Left lung (tissue), 10 donors: ENCODE data around the gene GNAT3. TPM values are rescaled to one million over a fixed set of nuclear protein-coding genes. Genes with fewer than 3 reads are reported as not detected.

Source experiments
- ATAC-seq: fragments of 200-7000 bp; cut with Tn5 transposase; one replicate; pipeline ENCODE4 v1.9.1; 2020; ENCODE audit warnings: moderate library complexity
- DNase-seq, 4 donors: peaks; one replicate each; pipeline ENCODE4 v3.0.0-alpha.2; 2013 to 2020
- H3K27ac ChIP-seq, 2 donors: fragments of 200-600 bp; sonication (generic) in 1 of 2; one replicate each; pipeline versions ENCODE4 v1.5.0 to v1.8.0; 2020 to 2021
- H3K27me3 ChIP-seq, 2 donors: fragments of 200-600 bp; sonication (generic) in 1 of 2; one replicate each; pipeline versions ENCODE4 v1.5.0 to v1.8.0; 2020 to 2021
- H3K36me3 ChIP-seq, 2 donors: fragments of 200-600 bp; sonication (generic) in 1 of 2; one replicate each; pipeline versions ENCODE4 v1.5.0 to v1.8.0; 2020 to 2021
- H3K4me1 ChIP-seq, 2 donors: fragments of 200-600 bp; one replicate each; pipeline ENCODE4 v1.8.0; 2021
- H3K4me3 ChIP-seq, 2 donors: fragments of 200-600 bp; sonication (generic) in 1 of 2; one replicate each; pipeline versions ENCODE4 v1.5.0 to v1.8.0; 2020 to 2021; ENCODE audit warnings: mild to moderate bottlenecking in 1 of 2
- H3K9me3 ChIP-seq, 2 donors: fragments of 200-600 bp; sonication (generic) in 1 of 2; one replicate each; pipeline versions ENCODE4 v1.5.0 to v1.8.0; 2020 to 2021
- intact Hi-C, 2 donors: fragments of 100-400 bp; cut with DNase I; formaldehyde crosslinking; loops; one replicate each; pipeline versions ENCODE4 v1.11.2 to v1.14.2; 2022
- polyA plus RNA-seq, 6 donors: library from polyadenylated mRNA; unstranded; fragments of 120-200 nt; gene quantifications; one replicate each; pipeline ENCODE4 v1.2.1, GENCODE V29; 2013; ENCODE audit not compliant: insufficient read length in 6 of 6
- total RNA-seq, 2 donors: library from RNA; stranded (reverse); fragmentation: NEBNext Ultra II Directional; extraction: Animal tissue kit (Norgen Biotek cat#: 25700); gene quantifications; one replicate each; pipeline ENCODE4 v1.2.1, GENCODE V29; 2021
- TF ChIP-seq, protein P1 (sequence below), 2 donors: fragments of 200-600 bp; sonication (generic) in 1 of 2; IDR thresholded peaks; one replicate each; pipeline versions ENCODE4 v1.5.0 to v1.8.0; 2021; ENCODE audit warnings: antibody characterized with exemption in 2 of 2
- donor health status: DM: no; HTN: yes; CAD: no.
- donor health status: DM: no; HTN: no; CAD: no.

Gene GNAT3
- total and polyA plus RNA-seq, 8 donors, result not detected

DNA sequence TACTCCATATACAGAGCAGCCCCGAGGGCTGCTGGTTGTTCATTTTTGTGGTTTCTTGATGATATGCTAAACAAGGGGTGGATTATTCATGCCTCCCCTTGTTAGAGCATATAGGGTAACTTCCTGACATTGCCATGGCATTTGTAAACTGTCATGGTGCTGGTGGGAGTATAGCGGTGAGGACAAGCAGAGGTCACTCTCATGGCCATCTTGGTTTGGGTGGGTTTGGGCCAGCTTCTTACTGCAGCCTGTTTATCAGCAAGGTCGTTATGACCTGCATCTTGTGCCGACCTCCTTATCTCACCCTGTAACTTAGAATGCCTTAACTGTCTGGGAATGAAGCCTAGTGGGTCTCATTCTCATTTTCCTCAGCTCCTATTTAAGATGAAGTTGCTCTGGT, 31.3 kb downstream of the GNAT3 start:
- Histone ChIP-seq H3K4me3 (no peak overlapping the region), H3K27ac (no peak overlapping the region)
- intact Hi-C loops, result no loop called here

DNA sequence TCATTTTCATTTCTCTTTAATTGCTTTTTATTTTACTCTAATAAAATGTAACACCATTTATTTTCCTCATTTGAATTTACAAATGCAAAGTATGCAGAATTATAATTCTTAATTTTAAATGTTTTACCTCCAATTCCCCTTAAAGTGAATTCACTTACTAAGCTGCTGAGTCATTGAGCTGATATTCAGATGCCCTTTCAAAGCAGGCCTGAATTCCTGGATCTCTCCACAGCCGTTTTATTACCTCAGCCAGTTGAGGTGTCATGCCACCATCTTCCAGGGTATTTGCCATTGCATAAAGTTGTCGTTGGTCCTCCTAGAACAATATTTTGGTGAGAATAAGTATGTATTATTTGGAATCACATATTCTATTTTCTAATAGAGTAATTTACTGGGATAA, 33.2 kb downstream of the GNAT3 start:
- TF ChIP-seq, protein P1, sequence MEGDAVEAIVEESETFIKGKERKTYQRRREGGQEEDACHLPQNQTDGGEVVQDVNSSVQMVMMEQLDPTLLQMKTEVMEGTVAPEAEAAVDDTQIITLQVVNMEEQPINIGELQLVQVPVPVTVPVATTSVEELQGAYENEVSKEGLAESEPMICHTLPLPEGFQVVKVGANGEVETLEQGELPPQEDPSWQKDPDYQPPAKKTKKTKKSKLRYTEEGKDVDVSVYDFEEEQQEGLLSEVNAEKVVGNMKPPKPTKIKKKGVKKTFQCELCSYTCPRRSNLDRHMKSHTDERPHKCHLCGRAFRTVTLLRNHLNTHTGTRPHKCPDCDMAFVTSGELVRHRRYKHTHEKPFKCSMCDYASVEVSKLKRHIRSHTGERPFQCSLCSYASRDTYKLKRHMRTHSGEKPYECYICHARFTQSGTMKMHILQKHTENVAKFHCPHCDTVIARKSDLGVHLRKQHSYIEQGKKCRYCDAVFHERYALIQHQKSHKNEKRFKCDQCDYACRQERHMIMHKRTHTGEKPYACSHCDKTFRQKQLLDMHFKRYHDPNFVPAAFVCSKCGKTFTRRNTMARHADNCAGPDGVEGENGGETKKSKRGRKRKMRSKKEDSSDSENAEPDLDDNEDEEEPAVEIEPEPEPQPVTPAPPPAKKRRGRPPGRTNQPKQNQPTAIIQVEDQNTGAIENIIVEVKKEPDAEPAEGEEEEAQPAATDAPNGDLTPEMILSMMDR (IDR thresholded peaks at IDR 0.05), result no peak
- Histone ChIP-seq H3K4me3 (no peak overlapping the region), H3K36me3 (no peaks in the 10 kb centered on the region), H3K27me3 (no peaks in the 10 kb centered on the region), H3K27ac (no peak overlapping the region), H3K9me3 (no peaks in the 10 kb centered on the region), H3K4me1 (no peaks in the 10 kb centered on the region)
- intact Hi-C loops, result no loop called here
- no peak for DNase-seq
- ATAC-seq, result no peak

More for the DNA sequence above, 31.3 kb downstream of the GNAT3 start:
- H3K9me3 ChIP-seq, result no peaks in the 10 kb centered on the region
- H3K36me3 ChIP-seq, result no peaks in the 10 kb centered on the region
- H3K4me1 ChIP-seq, result no peaks in the 10 kb centered on the region
- TF ChIP-seq, protein P1 (IDR thresholded peaks at IDR 0.05), result no peak
- H3K27me3 ChIP-seq, result no peaks in the 10 kb centered on the region
- ATAC-seq (no peak), DNase-seq (no peak)

DNA sequence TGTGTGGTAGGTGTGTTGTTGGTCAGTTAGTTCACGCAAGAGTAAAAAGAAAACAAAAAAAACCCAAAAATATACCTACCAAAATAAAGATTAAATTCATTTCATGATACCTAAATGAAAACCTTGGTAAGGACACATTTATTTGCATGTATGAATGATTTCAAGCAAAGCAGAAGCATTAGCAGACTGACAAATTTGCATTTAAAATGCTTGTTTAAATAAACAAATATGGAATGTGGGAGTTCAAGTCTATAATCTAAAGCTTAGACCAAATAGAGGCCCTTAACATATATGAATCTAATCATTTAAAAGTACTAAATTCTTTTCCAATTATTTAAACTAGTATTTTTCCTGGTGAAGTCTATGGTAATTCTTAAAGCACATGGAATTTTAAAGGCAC, 35.8 kb downstream of the GNAT3 start:
- ATAC-seq, result no peak
- H3K4me1 ChIP-seq, result no peaks in the 10 kb centered on the region
- TF ChIP-seq, protein P1 (IDR thresholded peaks at IDR 0.05), result no peak
- no peaks in the 10 kb centered on the region for H3K27me3 ChIP-seq
- H3K4me3 ChIP-seq, result no peak overlapping the region
- DNase-seq, result no peak
- no peaks in the 10 kb centered on the region for H3K9me3 ChIP-seq
- intact Hi-C loops, result no loop called here
- no peak overlapping the region for H3K27ac ChIP-seq
- no peaks in the 10 kb centered on the region for H3K36me3 ChIP-seq

DNA sequence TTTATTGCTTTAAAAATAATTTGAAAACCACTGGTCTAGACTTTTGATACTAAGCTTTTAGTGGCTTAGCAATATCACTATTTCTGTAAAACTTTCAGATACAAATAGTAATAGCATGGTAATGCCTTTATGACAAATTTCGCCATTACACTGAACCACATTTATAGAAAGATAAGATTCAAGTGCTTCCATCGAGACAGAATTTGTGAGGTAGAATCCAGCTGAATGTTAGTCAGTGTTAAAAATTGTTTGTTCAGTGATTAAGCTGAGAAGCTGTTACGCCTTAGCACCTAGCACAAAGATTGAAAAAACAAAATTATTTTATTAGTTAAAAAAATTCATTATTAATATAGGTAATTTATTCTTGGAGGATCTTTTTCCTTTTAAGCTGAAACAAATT, 36.5 kb downstream of the GNAT3 start:
- Histone ChIP-seq H3K27me3 (no peaks in the 10 kb centered on the region), H3K36me3 (no peaks in the 10 kb centered on the region), H3K9me3 (no peaks in the 10 kb centered on the region), H3K4me1 (no peaks in the 10 kb centered on the region), H3K27ac (no peak overlapping the region), H3K4me3 (no peak overlapping the region)
- ATAC-seq (no peak), DNase-seq (no peak)
- TF ChIP-seq, protein P1 (IDR thresholded peaks at IDR 0.05), result no peak
- intact Hi-C loops, result no loop called here

DNA sequence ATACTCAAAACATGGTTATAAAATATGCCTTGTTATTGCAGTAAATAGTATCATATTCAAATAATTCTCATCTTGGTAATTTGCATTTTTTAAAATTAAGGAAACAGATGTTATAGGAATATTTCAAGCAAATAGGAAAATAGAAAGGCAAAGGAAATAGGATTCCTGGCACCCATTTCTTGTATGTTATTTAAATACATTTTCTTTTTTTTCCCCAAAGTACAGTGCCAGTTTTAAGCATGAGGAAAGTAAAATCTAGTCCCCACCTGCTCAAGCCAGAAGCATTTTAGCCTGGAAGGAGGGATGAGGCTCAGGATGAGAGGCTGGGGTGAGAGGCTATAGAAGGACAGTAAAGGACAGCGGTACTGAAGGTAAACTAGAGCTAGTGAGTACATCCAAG, 38.1 kb downstream of the GNAT3 start:
- H3K4me3 ChIP-seq, result no peak overlapping the region
- no peaks in the 10 kb centered on the region for H3K27me3 ChIP-seq
- TF ChIP-seq, protein P1 (IDR thresholded peaks at IDR 0.05), result no peak
- DNase-seq (no peak), ATAC-seq (no peak)
- no peaks in the 10 kb centered on the region for H3K9me3 ChIP-seq
- H3K36me3 ChIP-seq, result no peaks in the 10 kb centered on the region
- no peaks in the 10 kb centered on the region for H3K4me1 ChIP-seq
- no peak overlapping the region for H3K27ac ChIP-seq
- intact Hi-C loops, result no loop called here
